SKM-1 treated with dmso at 0.1 percent for 144 hours (cell line): ENCODE measurements around the gene LRRC63.
A peak's percentile ranks its signal among the peaks of the same experiment; 100 is the strongest.

Source experiments
- DNase-seq: peaks from one replicate; lab custom pipeline; 2025; ENCODE audit not compliant: unreplicated experiment; lab: John Stamatoyannopoulos, UW

Gene LRRC63

GRCh38 chr13:46304546-46304945 lies 92.8 kb downstream of the LRRC63 start:
- no peak for DNase-seq

GRCh38 chr13:46307554-46307953 lies 95.8 kb downstream of the LRRC63 start:
- DNase-seq: no peak

GRCh38 chr13:46310066-46310465 lies 98.3 kb downstream of the LRRC63 start:
- DNase-seq: no peak

GRCh38 chr13:46311217-46311616 lies 99.5 kb downstream of the LRRC63 start:
- no peak for DNase-seq

GRCh38 chr13:46313024-46313423 lies 101.3 kb downstream of the LRRC63 start:
- no peak for DNase-seq

GRCh38 chr13:46313432-46314257 lies 101.9 kb downstream of the LRRC63 start:
- DNase-seq: no peak

- no peak for DNase-seq
Measured at GRCh38 chr13:46314587-46314986, 102.9 kb downstream of the LRRC63 start.

- no peak for DNase-seq
Measured at GRCh38 chr13:46315036-46315435, 103.3 kb downstream of the LRRC63 start.

GRCh38 chr13:46315491-46316075 lies 103.9 kb downstream of the LRRC63 start:
- no peak for DNase-seq

GRCh38 chr13:46317120-46317519 lies 105.4 kb downstream of the LRRC63 start:
- DNase-seq: no peak

- DNase-seq: no peak
Measured at GRCh38 chr13:46318986-46319385, 107.3 kb downstream of the LRRC63 start.

GRCh38 chr13:46320406-46320805 lies 108.7 kb downstream of the LRRC63 start:
- DNase-seq: no peak

- DNase-seq: no peak
Measured at GRCh38 chr13:46320821-46321220, 109.1 kb downstream of the LRRC63 start.

- DNase-seq: peak; percentile 73
Measured at GRCh38 chr13:46321494-46322225, 109.9 kb downstream of the LRRC63 start.

- DNase-seq: no peak
Measured at GRCh38 chr13:46324976-46325375, 113.2 kb downstream of the LRRC63 start.
